KMS-11 (cell line): ENCODE measurements around the gene TBC1D14.

ENCODE experiments used
- H2AFZ ChIP-seq: fragments of 200-600 bp; sonication (generic); 2 replicates; pipeline ENCODE4 v1.6.1; 2016; ENCODE audit warnings: antibody characterized with exemption, mixed run types, low read depth
- H3K27ac ChIP-seq: fragments of 200-600 bp; sonication (generic); 2 replicates; pipeline ENCODE4 v1.6.1; 2016; ENCODE audit warnings: mild to moderate bottlenecking, mixed run types
- H3K27me3 ChIP-seq: fragments of 200-600 bp; sonication (generic); 2 replicates; pipeline ENCODE4 v1.6.1; 2017; ENCODE audit warnings: mild to moderate bottlenecking, low read depth, mixed run types, moderate library complexity; ENCODE audit not compliant: insufficient read depth
- H3K36me3 ChIP-seq: fragments of 200-600 bp; sonication (generic); 2 replicates; pipeline ENCODE4 v1.6.1; 2017; ENCODE audit warnings: mild to moderate bottlenecking, mixed run types; ENCODE audit not compliant: insufficient read depth
- H3K4me1 ChIP-seq: fragments of 200-600 bp; sonication (generic); 2 replicates; pipeline ENCODE4 v1.6.1; 2016; ENCODE audit warnings: mild to moderate bottlenecking, low read depth, mixed run types; ENCODE audit not compliant: poor library complexity, severe bottlenecking
- H3K4me2 ChIP-seq: fragments of 200-600 bp; sonication (generic); 2 replicates; pipeline ENCODE4 v1.7.0; 2016; ENCODE audit warnings: mild to moderate bottlenecking, mixed run types
- H3K4me3 ChIP-seq: fragments of 200-600 bp; sonication (generic); IDR thresholded peaks from 2 replicates; pipeline ENCODE4 v1.6.1; 2017; ENCODE audit warnings: low read depth, low read length, mixed read lengths; ENCODE audit not compliant: insufficient read depth
- H3K79me2 ChIP-seq: fragments of 200-600 bp; sonication (generic); 2 replicates; pipeline ENCODE4 v1.6.1; 2016; ENCODE audit warnings: low read depth, mixed run types; ENCODE audit not compliant: insufficient read depth
- H3K9ac ChIP-seq: fragments of 200-600 bp; sonication (generic); 2 replicates; pipeline ENCODE4 v1.6.1; 2016; ENCODE audit warnings: mild to moderate bottlenecking, mixed run types
- H4K20me1 ChIP-seq: fragments of 200-600 bp; sonication (generic); 2 replicates; pipeline ENCODE4 v1.6.1; 2016; ENCODE audit warnings: mild to moderate bottlenecking, mixed run types; ENCODE audit not compliant: insufficient read depth
- TF ChIP-seq, protein P1 (sequence below): fragments of 200-600 bp; sonication (generic); conservative IDR thresholded peaks from 2 replicates; pipeline ENCODE4 v1.6.1; 2017; ENCODE audit warnings: low read depth, mild to moderate bottlenecking, antibody characterized with exemption, low read length, moderate library complexity, mixed read lengths

Gene TBC1D14

DNA sequence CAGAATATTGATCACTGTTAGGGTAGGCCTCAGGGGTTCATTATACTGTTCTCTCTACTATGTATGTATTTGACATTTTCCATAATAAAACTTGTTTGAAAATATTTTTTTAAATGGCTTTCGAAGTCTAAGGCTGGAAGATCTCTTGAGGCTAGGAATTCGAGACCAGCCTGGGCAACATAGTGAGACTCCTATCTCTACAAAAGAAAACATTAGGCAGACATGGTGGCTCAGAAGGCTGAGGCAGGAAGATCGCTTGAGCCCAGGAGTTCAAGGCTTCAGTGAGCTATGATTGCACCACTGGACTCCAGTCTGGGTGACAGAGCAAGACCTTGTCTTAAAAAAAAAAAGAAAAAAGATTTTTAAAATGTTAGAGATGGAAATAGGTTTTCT, 15.5 kb upstream of the TBC1D14 start:
- no peaks in the 10 kb centered on the region for H3K36me3 ChIP-seq
- H3K27me3 ChIP-seq = no peaks in the 10 kb centered on the region
- no peak overlapping the region for H3K4me3 ChIP-seq
- no peaks in the 10 kb centered on the region for H3K4me1 ChIP-seq
- H2AFZ ChIP-seq = no peak overlapping the region
- H3K27ac ChIP-seq = no peak overlapping the region
- no peak overlapping the region for H3K4me2 ChIP-seq
- H4K20me1 ChIP-seq = no peaks in the 10 kb centered on the region
- TF ChIP-seq, protein P1, sequence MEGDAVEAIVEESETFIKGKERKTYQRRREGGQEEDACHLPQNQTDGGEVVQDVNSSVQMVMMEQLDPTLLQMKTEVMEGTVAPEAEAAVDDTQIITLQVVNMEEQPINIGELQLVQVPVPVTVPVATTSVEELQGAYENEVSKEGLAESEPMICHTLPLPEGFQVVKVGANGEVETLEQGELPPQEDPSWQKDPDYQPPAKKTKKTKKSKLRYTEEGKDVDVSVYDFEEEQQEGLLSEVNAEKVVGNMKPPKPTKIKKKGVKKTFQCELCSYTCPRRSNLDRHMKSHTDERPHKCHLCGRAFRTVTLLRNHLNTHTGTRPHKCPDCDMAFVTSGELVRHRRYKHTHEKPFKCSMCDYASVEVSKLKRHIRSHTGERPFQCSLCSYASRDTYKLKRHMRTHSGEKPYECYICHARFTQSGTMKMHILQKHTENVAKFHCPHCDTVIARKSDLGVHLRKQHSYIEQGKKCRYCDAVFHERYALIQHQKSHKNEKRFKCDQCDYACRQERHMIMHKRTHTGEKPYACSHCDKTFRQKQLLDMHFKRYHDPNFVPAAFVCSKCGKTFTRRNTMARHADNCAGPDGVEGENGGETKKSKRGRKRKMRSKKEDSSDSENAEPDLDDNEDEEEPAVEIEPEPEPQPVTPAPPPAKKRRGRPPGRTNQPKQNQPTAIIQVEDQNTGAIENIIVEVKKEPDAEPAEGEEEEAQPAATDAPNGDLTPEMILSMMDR = no peak
- H3K9ac ChIP-seq = no peak overlapping the region
- no peaks in the 10 kb centered on the region for H3K79me2 ChIP-seq

GRCh38 chr4:6894528-6895498, 14.8 kb upstream of the TBC1D14 start:
- Histone ChIP-seq H3K4me1 (no peaks in the 10 kb centered on the region), H3K36me3 (no peaks in the 10 kb centered on the region), H3K79me2 (no peaks in the 10 kb centered on the region), H3K4me3 (no peak overlapping the region), H3K4me2 (no peak overlapping the region), H2AFZ (no peak overlapping the region), H4K20me1 (no peaks in the 10 kb centered on the region), H3K27ac (no peak overlapping the region), H3K27me3 (no peaks in the 10 kb centered on the region), H3K9ac (no peak overlapping the region)
- TF ChIP-seq, protein P1 = no peak

- Histone ChIP-seq H3K27me3 (no peaks in the 10 kb centered on the region), H3K4me1 (no peaks in the 10 kb centered on the region), H2AFZ (no peak overlapping the region)
Measured at GRCh38 chr4:6896035-6896434, 13.6 kb upstream of the TBC1D14 start.

GRCh38 chr4:6898763-6899162, 10.9 kb upstream of the TBC1D14 start:
- H3K4me1 ChIP-seq = no peaks in the 10 kb centered on the region
- TF ChIP-seq, protein P1 = no peak
- H3K4me2 ChIP-seq = no peak overlapping the region
- no peaks in the 10 kb centered on the region for H3K36me3 ChIP-seq
- no peaks in the 10 kb centered on the region for H4K20me1 ChIP-seq
- H3K9ac ChIP-seq = no peak overlapping the region
- no peaks in the 10 kb centered on the region for H3K27me3 ChIP-seq
- H2AFZ ChIP-seq = no peak overlapping the region
- no peak overlapping the region for H3K4me3 ChIP-seq
- H3K79me2 ChIP-seq = no peaks in the 10 kb centered on the region
- no peak overlapping the region for H3K27ac ChIP-seq

More at GRCh38 chr4:6896035-6896434, 13.6 kb upstream of the TBC1D14 start:
- Histone ChIP-seq H4K20me1 (no peaks in the 10 kb centered on the region), H3K27ac (no peak overlapping the region), H3K79me2 (no peaks in the 10 kb centered on the region), H3K36me3 (no peaks in the 10 kb centered on the region), H3K4me3 (no peak overlapping the region), H3K4me2 (no peak overlapping the region), H3K9ac (no peak overlapping the region)
- TF ChIP-seq, protein P1 = no peak
